Measurements from ENCODE around the gene RXRG.

The RXRG gene

GRCh38 chr1:165407398-165407797 is 37.5 kb downstream of the RXRG start:
- no peak for DNase-seq

DNA sequence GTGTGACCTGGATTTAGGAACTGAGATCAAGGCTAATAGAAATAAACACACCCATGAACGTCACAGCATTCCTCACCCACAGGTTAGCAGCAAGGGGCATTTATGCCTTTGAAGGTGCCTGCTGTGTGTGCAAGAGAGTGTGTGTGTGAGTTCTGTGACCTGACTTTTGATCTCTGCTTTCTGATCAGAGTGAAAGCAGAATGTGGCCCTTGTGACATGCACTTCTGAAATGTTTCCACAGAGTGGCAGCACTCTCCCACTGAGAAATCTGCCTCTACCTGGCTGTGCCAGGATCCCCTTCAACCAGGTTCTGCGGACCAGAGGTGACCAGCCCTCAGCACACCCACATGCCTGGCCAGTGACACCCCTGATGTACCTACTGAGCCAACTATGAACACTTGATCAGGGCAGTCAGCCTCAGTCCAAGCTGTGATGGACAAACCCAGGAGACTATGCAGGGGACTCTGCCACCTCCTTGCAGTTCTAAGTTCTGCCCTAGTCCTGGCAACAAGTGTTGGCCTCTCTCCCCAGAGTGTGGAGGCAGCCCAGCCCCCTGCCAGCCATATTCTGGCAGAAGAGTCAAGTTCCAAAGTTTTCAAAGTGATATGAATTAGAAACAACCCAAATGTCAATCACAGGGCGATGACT is 41.0 kb downstream of the RXRG start:
- DNase-seq = no peak

DNA sequence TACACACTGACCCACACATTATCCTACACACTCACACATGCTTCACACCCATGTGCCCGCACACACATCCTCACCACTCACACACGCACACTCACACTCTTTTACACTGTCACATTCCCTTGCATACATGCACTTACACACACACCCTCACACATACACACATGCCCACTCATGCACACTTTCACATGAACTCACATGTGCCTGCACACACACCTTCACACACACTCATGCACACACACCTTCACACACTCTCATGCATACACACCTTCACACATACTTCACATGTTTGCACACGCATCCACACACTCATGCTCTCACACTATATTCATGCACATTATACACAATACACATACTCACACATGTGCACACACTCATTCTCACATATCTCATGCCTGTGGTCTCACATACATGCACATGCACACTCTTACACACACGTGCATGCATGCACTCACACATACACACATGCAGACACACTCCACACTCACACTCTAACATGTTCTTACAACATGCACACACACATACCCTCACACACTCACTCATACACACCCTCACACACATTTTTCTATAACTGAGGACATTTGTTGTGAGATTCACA is 42.3 kb downstream of the RXRG start:
- DNase-seq = no peak

- no peak for DNase-seq
Observed at GRCh38 chr1:165397944-165398343, 47.0 kb downstream of the RXRG start.

DNA sequence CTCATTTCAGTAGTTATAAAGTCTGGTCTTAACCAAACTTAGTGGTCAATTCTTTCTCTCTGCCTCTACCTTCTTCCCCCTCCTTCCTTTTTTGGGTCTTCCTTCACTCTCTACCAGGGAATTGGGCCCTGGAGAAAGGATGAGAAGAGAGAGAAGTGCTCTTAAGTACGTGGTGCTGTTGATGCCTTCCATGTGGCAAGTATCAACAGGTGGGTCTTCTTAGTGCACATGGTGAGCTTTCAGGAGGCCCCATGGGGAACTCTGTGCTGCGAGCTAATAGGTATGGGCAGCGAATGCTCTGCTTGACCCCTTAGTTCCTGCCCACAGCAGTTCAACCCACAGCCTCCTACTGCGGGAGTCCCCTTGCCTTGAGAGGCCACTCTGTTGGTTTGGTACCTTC is 49.0 kb downstream of the RXRG start:
- no peak for DNase-seq

DNA sequence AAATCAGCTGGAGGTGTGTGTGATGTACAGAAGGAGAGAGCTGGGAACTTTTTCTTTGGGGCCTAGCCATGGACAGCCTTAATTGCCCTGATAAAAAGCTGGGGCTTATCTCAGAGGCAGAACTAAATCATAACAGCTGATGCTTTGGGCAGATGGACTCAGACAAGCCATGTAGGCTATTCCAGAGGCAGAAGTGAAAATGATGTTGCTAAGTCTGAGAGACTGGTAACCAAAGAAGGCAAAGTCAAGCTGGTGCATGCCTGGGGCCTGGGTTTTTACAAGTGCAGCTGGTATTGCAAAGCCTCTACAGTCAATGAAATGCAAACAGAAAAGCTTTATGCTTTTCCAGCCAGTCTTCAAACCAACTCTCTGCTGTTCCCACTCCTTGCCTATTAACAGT is 49.4 kb downstream of the RXRG start:
- DNase-seq = no peak

GRCh38 chr1:165392634-165393571 is 52.0 kb downstream of the RXRG start:
- peak; percentile 81 for DNase-seq

- no peak for DNase-seq
Observed at GRCh38 chr1:165389609-165390008, 55.3 kb downstream of the RXRG start.

- no peak for DNase-seq
Observed at GRCh38 chr1:165387961-165388360, 57.0 kb downstream of the RXRG start.

- no peak for DNase-seq
Observed at GRCh38 chr1:165387505-165387904, 57.4 kb downstream of the RXRG start.

DNA sequence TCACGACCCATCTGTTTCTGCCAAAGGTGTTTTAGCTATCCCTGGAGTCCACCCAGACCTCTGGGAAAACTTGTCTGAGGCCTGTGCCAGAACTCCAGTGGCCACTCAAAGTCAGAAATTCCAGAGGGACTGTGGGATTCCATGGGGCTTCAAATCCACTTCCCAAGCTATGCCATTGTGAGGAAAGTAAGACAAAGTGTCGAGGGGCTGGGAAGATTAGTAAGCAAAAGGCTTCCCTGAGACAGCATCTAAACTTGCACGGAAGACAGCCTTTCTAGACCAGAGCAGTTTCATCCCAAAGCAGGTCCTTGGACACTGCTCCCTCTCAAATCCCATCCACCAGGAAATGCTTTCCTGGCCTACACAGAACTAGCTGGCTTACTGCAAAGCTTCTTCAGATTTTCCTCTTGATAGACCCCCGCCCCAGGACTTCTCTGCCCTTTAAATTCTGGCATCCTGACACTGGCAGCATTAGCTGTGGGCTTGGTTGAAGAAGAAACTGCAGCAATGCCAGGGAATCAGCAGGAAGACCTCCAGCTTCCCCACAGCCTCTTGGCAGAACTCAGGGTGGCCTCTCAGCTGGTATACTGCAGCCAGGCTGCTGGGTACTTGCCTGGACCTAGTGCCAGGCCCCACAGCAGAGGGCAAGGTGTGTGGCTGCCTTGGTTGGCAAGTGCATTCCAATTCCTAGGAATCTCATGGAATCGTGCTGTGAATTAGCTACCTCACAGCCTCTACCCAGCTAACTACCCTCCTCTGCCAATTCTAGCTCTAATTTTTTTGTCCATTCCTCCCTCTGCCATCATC is 61.1 kb downstream of the RXRG start:
- DNase-seq = no peak

- DNase-seq = no peak
Observed at GRCh38 chr1:165383067-165383466, 61.9 kb downstream of the RXRG start.

GRCh38 chr1:165381745-165382505 is 63.0 kb downstream of the RXRG start:
- no peak for DNase-seq

DNA sequence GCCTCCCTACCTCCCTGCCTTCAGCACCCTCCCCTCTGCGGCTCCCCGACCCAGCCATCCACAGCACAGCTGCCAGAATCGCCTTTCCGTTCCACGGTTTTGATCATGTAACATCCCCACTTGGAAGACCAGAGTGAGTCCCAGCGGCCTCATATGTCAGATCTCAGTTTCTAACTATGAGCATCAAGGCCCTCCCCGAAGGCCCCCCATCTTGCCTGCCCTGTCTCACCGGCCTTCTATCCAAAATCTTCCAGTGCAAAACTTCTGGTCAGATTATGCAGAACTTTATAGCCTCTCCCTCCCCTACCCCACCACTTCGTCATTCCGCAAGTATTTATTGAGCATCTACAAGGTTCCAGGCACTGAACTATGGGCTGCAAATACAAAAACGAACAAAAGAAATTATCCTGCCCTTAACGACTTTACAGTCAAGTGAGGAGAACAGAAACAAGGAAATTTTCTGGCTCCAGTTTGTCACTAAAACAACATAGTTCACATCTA is 68.1 kb downstream of the RXRG start:
- DNase-seq = no peak

GRCh38 chr1:165376041-165376810 is 68.7 kb downstream of the RXRG start:
- peak in 1 of 2 experiments; percentile 15 for DNase-seq

GRCh38 chr1:165375623-165376022 is 69.3 kb downstream of the RXRG start:
- no peak for DNase-seq

- no peak for DNase-seq
Observed at GRCh38 chr1:165371588-165372225, 73.2 kb downstream of the RXRG start.

GRCh38 chr1:165369255-165369848 is 75.6 kb downstream of the RXRG start:
- DNase-seq = peak; percentile 30 to 41

DNA sequence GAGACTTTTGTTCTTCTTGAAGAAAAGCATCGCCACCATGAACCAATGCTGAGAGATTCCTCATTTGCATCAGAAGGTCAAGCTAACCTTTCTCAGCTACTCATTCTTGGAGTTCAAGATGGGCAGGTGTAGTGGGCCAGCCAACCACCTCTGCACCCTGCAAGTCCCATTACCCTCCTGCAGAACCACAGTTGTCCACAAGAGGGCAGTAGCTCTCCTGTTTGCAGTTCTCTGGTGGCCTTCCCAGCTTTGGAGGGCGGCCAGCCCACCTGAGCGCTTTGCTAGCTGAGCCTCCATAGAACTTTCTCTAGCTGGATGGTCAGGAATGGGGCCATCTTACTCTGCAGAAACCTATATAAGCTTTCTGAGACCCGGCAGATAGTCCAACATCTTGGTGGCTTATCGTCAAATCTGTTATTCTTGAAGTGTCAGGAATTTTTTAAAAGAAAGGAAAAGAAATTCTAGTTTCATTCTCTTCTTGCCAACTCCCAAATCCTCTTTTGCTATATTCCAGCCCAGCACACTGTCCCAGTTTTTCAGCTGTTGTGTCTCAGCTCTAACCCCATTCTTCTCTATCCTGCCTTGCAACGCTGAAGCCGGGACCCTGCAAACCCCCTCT is 77.4 kb downstream of the RXRG start:
- peak; percentile 72 to 79 for DNase-seq

DNA sequence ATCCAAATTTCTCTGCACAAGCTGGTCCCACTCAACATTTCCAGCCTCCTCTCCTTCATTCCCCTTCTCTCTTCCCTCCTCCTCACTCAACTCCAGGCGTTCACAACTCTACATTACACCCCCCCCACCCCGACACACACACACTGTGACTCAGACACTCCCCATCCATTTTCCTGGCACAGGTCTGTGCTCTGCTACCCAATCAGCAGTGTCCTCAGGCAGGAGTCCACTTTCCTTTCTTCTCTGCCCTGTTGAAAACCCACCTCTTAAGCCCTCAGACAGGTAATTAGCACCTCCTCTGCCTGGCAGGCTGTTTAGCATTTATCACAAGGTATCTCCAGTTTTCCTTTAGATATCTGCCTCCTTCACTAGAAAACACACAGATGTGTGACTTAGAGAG is 79.6 kb downstream of the RXRG start:
- no peak for DNase-seq
